HEK293T (cell line): ENCODE data around the gene ZNF512.

Experiments
- CTCF ChIA-PET: fragments of 350-600 bp; formaldehyde crosslinking; extraction: SDS; loops from one replicate; lab custom pipeline; 2021; ENCODE audit warnings: antibody characterized with exemption, inconsistent platforms; lab: Yijun Ruan, JAX
- POLR2A ChIA-PET: fragments of 350-600 bp; formaldehyde crosslinking; extraction: SDS; loops from one replicate; lab custom pipeline; 2020; ENCODE audit warnings: antibody characterized with exemption, inconsistent platforms; lab: Yijun Ruan, JAX
- DNase-seq: peaks from one replicate; pipeline ENCODE4 v3.0.0; 2012; ENCODE audit warnings: mixed read lengths; ENCODE audit errors: extremely low spot score
- ARNT ChIP-seq: fragments of 450-650 bp; IDR thresholded peaks from 2 replicates; pipeline ENCODE4 v1.6.1; 2017; ENCODE audit warnings: mild to moderate bottlenecking
- BHLHE40 ChIP-seq: fragments of 450-650 bp; IDR thresholded peaks from 2 replicates; pipeline ENCODE4 v1.6.1; 2016; ENCODE audit warnings: mild to moderate bottlenecking, moderate library complexity, borderline replicate concordance
- CTBP1 ChIP-seq: fragments of 450-650 bp; IDR thresholded peaks from 2 replicates; pipeline ENCODE4 v1.6.1; 2016; ENCODE audit warnings: borderline replicate concordance
- ELF4 ChIP-seq: fragments of 450-650 bp; IDR thresholded peaks from 2 replicates; pipeline ENCODE4 v1.6.1; 2017; ENCODE audit warnings: antibody characterized with exemption
- FOXA1 ChIP-seq: fragments of 450-650 bp; IDR thresholded peaks from 2 replicates; pipeline ENCODE4 v1.6.1; 2016; ENCODE audit warnings: mild to moderate bottlenecking
- FOXK2 ChIP-seq: fragments of 450-650 bp; IDR thresholded peaks from 2 replicates; pipeline ENCODE4 v1.6.1; 2016; ENCODE audit warnings: mild to moderate bottlenecking
- FOXM1 ChIP-seq: fragments of 450-650 bp; IDR thresholded peaks from 2 replicates; pipeline ENCODE4 v1.6.1; 2017; ENCODE audit warnings: mild to moderate bottlenecking, borderline replicate concordance
- HDGF ChIP-seq: fragments of 450-650 bp; IDR thresholded peaks from 2 replicates; pipeline ENCODE4 v1.6.1; 2017; ENCODE audit warnings: antibody characterized with exemption, borderline replicate concordance
- L3MBTL2 ChIP-seq: fragments of 450-650 bp; conservative IDR thresholded peaks from 2 replicates; pipeline ENCODE4 v1.6.1; 2016; ENCODE audit warnings: mild to moderate bottlenecking
- LEF1 ChIP-seq: fragments of 450-650 bp; IDR thresholded peaks from 2 replicates; pipeline ENCODE4 v1.6.1; 2017; ENCODE audit warnings: mild to moderate bottlenecking, borderline replicate concordance
- NFRKB ChIP-seq: fragments of 450-650 bp; IDR thresholded peaks from 2 replicates; pipeline ENCODE4 v1.6.1; 2016; ENCODE audit warnings: mild to moderate bottlenecking, moderate library complexity
- PKNOX1 ChIP-seq: fragments of 450-650 bp; IDR thresholded peaks from 2 replicates; pipeline ENCODE4 v1.6.1; 2016
- SP1 ChIP-seq: fragments of 450-650 bp; IDR thresholded peaks from 2 replicates; pipeline ENCODE4 v1.6.1; 2017
- SUZ12 ChIP-seq: fragments of 450-650 bp; IDR thresholded peaks from 2 replicates; pipeline ENCODE4 v1.6.1; 2016; ENCODE audit warnings: mild to moderate bottlenecking
- TARDBP ChIP-seq: fragments of 450-650 bp; IDR thresholded peaks from 2 replicates; pipeline ENCODE4 v1.6.1; 2016
- ZNF384 ChIP-seq: fragments of 450-650 bp; IDR thresholded peaks from 2 replicates; pipeline ENCODE4 v1.6.1; 2016

Gene ZNF512

GRCh38 chr2:27652341-27652740, 69.5 kb downstream of the ZNF512 start:
- TF ChIP-seq LEF1 = no peak
- no peak for TF ChIP-seq L3MBTL2
- no peak for TF ChIP-seq SUZ12
- no peak for TF ChIP-seq CTBP1
- TF ChIP-seq SP1 = no peak
- no peak for TF ChIP-seq TARDBP
- no peak for TF ChIP-seq ARNT
- TF ChIP-seq FOXK2 = no peak
- TF ChIP-seq PKNOX1 = no peak
- no peak for TF ChIP-seq HDGF
- DNase-seq = no peak
- ChIA-PET POLR2A (interaction anchor here (2.0 kb wide), 1 partner anchor 11 kb away, joined by 5 read pairs; the partner anchor contains the start of genes SLC4A1AP and SUPT7L), CTCF (no interaction called here)

GRCh38 chr2:27652790-27653189, 69.9 kb downstream of the ZNF512 start:
- TF ChIP-seq CTBP1 = no peak
- TF ChIP-seq NFRKB = no peak
- TF ChIP-seq FOXK2 = no peak
- no peak for TF ChIP-seq SP1
- no peak for TF ChIP-seq FOXA1
- TF ChIP-seq ZNF384 = no peak
- CTCF ChIA-PET = interaction anchor here (0.8 kb wide), 1 partner anchor 31 kb away, joined by 3 read pairs; no protein-coding TSS in a partner anchor
- POLR2A ChIA-PET = interaction anchor here (2.0 kb wide), 1 partner anchor 11 kb away, joined by 5 read pairs; the partner anchor contains the start of genes SLC4A1AP and SUPT7L
- DNase-seq = no peak

- ChIA-PET CTCF (interaction anchor here (0.8 kb wide), 1 partner anchor 30 kb away, joined by 3 read pairs; no protein-coding TSS in a partner anchor), POLR2A (interaction anchor here (2.0 kb wide), 1 partner anchor 10 kb away, joined by 5 read pairs; the partner anchor contains the start of genes SLC4A1AP and SUPT7L)
- TF ChIP-seq SP1 (no peak), FOXK2 (no peak), ELF4 (no peak), LEF1 (no peak)
- DNase-seq = no peak
These were observed 70.6 kb downstream of the ZNF512 start for GRCh38 chr2:27653397-27653796.

- POLR2A ChIA-PET = interaction anchor here (1.5 kb wide), 1 partner anchor 8 kb away, joined by 8 read pairs; the partner anchor contains the start of genes SLC4A1AP and SUPT7L
- DNase-seq = no peak
- TF ChIP-seq FOXM1 = no peak
- no peak for TF ChIP-seq SUZ12
- CTCF ChIA-PET = interaction anchor here (0.9 kb wide), 1 partner anchor 28 kb away, joined by 3 read pairs; no protein-coding TSS in a partner anchor
These were observed 72.5 kb downstream of the ZNF512 start for GRCh38 chr2:27655155-27655951.

GRCh38 chr2:27661371-27661770, 78.5 kb downstream of the ZNF512 start:
- no peak for DNase-seq
- ChIA-PET POLR2A (no interaction called here), CTCF (interaction anchor here (0.6 kb wide), 1 partner anchor 248 kb away, joined by 3 read pairs; no protein-coding TSS in a partner anchor)
- TF ChIP-seq LEF1 = no peak
- no peak for TF ChIP-seq FOXA1
- no peak for TF ChIP-seq CTBP1
- no peak for TF ChIP-seq FOXK2
- TF ChIP-seq BHLHE40 = no peak
- TF ChIP-seq HDGF = no peak
- no peak for TF ChIP-seq NFRKB

- DNase-seq = peak; percentile 75
- CTCF ChIA-PET = interaction anchor here (1.1 kb wide), 1 partner anchor 20 kb away, joined by 3 read pairs; no protein-coding TSS in a partner anchor
- TF ChIP-seq BHLHE40 = no peak
- 0 out of 2 replicates have a peak, but pooled peaks have one; percentile 5 for TF ChIP-seq L3MBTL2
- TF ChIP-seq CTBP1 = peak; percentile 99
- TF ChIP-seq SUZ12 = no peak
- TF ChIP-seq LEF1 = peak; percentile 73; the same call in 1 of the 2 replicates
- peak; percentile 71; the same call in 1 of the 2 replicates for TF ChIP-seq TARDBP
- no peak for TF ChIP-seq ARNT
- no peak for TF ChIP-seq FOXA1
- no peak for TF ChIP-seq HDGF
- peak; percentile 77 for TF ChIP-seq ELF4
- peak; percentile 96 for TF ChIP-seq NFRKB
- TF ChIP-seq ZNF384 = no peak
- peak; percentile 59; the same call in 1 of the 2 replicates for TF ChIP-seq FOXM1
- TF ChIP-seq SP1 = no peak
- peak; percentile 73; the same call in 1 of the 2 replicates for TF ChIP-seq FOXK2
- TF ChIP-seq PKNOX1 = peak; percentile 81
- POLR2A ChIA-PET = interaction anchor here (0.9 to 2.0 kb wide), 9 partner anchors 8 to 283 kb away, joined by 3 to 11 read pairs (median 6); partner anchors contain the start of genes CCDC121, GPN1, PPM1G and ZNF513
These were observed 80.7 kb downstream of the ZNF512 start, which contains the start of the genes SLC4A1AP and SUPT7L for GRCh38 chr2:27663285-27664153. Gene SLC4A1AP, plus strand, starts transcription at chr2:27663889. Its CDS starts 26 bp downstream, at chr2:27663915. Gene SUPT7L, minus strand, starts transcription at chr2:27663614. Its CDS starts 1,422 bp downstream, at chr2:27662192.
